GM18873 (cell line): ENCODE measurements around the gene RGS2.

Source experiments
- ATAC-seq: cut with Tn5 transposase; IDR thresholded peaks from one replicate; pipeline ENCODE4 v1.9.1; 2021; ENCODE audit warnings: mild to moderate bottlenecking, moderate library complexity, moderate number of reproducible peaks; ENCODE audit not compliant: unreplicated experiment, low FRiP score

Gene RGS2

DNA sequence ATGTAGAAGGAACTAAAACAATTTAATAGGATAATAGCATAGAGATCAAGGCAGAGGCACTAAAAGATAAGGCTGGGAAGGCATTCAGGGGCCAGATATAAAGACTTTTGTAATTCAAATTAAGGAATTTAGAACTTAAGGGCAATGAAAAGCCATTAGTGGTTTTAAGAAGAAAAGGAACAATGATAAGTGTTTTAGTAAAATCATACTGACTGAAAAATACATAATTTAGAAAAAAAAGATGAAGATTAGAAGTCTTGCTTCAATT lies 14.1 kb upstream of the RGS2 start:
- no peak for ATAC-seq

- no peak for ATAC-seq
Measured at GRCh38 chr1:192795916-192796618, 12.8 kb upstream of the RGS2 start.

DNA sequence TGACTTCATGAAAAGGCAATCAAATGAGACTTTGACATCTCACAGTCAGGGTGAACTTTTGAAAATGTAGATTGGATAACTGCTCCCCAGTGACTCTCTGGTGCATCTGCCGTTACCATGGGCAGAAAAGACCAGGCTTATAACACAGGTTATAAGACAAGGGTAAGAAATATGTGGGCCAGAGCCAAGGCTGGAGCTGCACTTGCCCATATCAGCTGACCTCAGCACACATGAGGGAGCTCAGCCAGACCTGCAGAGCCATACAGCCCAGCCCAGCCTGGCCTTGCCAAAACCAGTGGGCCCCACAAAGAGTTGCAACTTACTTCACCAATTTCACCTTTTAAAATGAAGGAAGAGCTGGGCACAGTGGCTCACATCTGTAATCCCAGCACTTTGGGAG lies 11.7 kb upstream of the RGS2 start:
- ATAC-seq, result no peak

DNA sequence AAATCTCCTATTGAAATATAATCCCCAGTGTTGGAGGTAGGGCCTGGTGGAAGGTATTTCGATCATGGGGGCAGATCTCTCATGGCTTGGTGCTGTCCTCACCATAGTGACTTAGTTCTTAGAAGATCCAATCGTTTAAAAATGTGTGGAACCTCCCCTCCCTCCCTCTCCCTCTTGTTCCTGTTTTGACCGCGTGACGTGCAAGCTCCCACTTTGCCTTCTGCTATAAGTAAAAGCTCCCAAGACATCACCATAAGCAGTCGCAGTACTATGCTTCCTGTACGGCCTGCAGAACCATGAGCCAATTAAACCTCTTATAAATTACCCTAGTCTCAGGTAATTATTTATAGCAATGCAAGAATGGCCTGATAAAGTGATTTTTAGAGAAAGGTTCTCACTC lies 10.9 kb upstream of the RGS2 start:
- no peak for ATAC-seq

DNA sequence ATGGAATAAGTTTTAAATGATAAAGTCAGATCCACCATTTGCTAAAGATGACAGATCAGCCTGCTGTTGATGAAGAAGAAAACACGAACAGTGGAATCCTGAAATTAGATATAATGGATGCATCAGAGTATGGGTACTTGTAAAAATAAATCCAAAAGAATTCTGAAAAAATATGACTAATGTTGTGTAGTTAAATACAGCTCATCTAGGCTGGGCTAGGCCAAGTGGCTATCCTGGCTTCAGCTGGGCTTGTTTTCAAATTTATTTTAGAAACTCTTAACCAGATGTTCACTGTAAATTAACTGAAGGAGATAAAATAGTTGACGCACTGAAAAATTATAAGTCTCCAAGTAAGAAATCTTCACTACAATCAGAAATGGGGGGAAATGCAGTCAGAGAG lies 7.4 kb upstream of the RGS2 start:
- no peak for ATAC-seq

- no peak for ATAC-seq
Measured at GRCh38 chr1:192802406-192802805, 6.4 kb upstream of the RGS2 start.

- no peak for ATAC-seq
Measured at GRCh38 chr1:192803501-192803900, 5.3 kb upstream of the RGS2 start.

DNA sequence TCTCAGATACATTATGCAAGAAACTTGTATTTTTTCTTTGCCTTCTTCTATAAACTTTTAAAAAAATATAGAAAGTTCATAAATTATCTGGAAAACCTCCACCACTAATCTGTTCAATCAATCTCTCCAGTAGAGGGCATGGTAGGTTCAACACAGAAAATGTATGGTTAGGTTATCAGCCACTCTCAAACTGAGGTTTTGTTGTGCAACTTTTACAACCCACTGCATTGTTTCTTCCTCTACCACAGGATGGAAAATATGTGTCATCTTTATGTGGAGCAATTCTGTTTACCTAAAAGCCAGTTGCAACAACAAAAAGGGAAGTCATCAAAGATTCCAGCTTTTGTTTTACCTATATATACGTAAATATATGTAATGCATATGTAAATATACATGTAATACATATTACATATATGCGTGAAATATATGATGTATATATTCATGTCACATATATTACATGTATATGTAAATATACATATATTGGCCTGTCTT lies 3.0 kb upstream of the RGS2 start:
- peak; percentile 23 for ATAC-seq

DNA sequence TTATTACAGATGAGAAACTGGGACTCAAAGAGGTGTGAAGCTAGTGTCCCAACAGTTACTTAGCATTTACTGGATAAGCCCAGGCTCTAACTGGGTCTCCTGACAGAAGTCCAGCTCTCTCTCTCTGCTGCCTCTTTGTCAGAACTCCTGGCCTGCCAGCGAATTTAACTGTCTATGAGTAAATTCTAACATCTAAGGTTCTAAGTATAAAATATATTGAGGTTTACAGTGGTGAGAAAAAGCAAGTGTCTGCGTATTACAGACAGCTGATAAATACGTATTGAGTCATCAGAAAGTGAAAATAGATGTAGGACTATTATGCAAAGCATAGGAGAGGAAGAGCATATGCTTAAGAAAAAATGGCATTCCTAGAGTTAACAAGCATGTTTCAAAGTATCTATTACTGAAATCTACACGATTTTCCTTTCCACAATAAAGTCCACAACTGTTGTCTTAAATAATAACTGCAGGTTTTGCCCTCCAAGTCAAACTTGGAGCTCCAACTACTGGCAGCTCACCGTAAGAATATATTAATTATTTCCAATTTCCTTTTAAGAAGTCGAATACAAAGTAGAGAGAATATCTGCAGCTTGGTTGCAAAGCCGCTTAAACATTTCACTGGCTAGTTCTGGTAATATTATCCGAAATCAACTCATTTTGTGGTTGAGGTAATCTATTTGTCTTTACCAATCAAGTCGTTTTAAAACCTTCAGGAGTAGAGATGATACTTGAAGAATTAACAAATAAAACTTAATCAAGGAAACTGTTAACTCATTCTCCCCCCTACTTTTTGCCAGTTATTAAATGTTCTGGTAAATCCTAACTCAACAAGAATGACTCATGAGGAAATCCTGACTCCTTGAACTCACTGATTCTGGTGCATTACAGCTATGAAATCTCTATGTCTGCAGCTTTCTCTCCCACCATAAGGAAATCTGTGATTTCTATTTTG lies 1.4 kb upstream of the RGS2 start:
- ATAC-seq, result peak; percentile 35

DNA sequence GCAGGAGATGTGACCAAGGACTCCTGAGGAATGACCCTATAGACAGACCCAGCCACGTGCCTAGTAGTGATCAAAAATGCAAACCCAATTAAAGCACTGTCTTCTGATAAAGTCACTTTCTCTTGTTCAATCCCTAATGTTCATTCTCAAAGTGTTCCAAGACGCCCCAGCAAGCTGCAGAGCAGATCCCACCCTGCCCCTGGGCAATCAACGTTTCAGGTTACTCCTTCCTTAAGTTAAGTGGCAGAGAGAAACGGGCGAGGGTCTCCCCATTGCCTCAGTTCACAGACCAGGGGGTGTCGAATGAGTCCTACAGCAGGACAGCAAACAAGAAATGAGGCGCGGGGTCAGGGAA lies 699 bp upstream of the RGS2 start:
- no peak for ATAC-seq

GRCh38 chr1:192809307-192810252 lies 741 bp downstream of the RGS2 start:
- peak; percentile 2 for ATAC-seq

DNA sequence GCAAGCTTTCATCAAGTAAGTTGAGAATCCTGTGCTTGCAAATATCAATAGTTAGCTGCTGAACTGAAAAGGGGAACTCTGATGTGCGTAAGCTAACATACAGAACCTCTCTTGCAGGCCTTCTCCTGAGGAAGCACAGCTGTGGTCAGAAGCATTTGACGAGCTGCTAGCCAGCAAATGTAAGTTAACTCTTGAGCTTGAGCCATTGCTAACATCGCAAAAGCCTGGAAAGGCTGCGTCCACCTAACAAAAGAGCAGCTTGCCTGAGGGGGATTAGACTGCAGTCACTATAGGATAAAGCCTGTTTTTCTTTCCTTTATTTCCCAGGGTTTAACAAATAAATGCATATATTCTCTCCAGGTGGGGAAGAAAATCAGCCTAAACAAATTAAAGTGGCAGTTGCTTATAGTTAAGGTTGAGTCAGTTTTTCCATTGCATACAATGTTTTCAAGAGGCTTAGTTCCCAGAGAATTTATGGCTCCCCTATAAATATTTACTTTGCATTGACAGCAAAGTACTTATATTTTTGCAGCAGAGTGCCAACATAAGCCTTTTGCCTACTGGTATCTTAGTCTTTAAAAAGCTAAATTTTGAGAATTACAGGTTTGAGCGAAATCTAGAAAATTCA lies 1.5 kb downstream of the RGS2 start:
- ATAC-seq, result no peak

DNA sequence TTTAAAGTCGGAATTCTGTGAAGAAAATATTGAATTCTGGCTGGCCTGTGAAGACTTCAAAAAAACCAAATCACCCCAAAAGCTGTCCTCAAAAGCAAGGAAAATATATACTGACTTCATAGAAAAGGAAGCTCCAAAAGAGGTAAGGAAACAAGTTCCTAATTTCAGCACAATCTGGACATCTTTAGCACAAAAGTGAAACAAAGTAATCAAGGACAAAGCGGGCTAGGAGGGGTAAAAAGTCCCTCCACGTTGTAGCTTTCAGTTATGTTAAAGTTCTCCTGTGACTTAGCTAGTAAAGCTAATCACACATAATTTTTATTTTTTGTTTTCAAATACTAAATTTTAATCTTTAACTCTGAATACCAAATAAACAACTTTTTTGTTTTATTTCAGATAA lies 2.2 kb downstream of the RGS2 start:
- no peak for ATAC-seq

DNA sequence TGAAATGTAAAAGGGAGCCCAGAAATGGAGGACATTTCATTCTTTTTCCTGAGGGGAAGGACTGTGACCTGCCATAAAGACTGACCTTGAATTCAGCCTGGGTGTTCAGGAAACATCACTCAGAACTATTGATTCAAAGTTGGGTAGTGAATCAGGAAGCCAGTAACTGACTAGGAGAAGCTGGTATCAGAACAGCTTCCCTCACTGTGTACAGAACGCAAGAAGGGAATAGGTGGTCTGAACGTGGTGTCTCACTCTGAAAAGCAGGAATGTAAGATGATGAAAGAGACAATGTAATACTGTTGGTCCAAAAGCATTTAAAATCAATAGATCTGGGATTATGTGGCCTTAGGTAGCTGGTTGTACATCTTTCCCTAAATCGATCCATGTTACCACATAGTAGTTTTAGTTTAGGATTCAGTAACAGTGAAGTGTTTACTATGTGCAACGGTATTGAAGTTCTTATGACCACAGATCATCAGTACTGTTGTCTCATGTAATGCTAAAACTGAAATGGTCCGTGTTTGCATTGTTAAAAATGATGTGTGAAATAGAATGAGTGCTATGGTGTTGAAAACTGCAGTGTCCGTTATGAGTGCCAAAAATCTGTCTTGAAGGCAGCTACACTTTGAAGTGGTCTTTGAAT lies 2.9 kb downstream of the RGS2 start:
- ATAC-seq, result no peak

GRCh38 chr1:192812420-192813209 lies 3.8 kb downstream of the RGS2 start:
- ATAC-seq, result no peak

- ATAC-seq, result no peak
Measured at GRCh38 chr1:192814805-192815204, 6.0 kb downstream of the RGS2 start.

GRCh38 chr1:192817246-192817645 lies 8.4 kb downstream of the RGS2 start:
- no peak for ATAC-seq

- ATAC-seq, result no peak
Measured at GRCh38 chr1:192821296-192821695, 12.5 kb downstream of the RGS2 start.

GRCh38 chr1:192824511-192824910 lies 15.7 kb downstream of the RGS2 start:
- ATAC-seq, result no peak
